Endodermal cell (in vitro differentiated cells): Measurements from ENCODE around the gene LTF. TPM values are rescaled to one million over a fixed set of nuclear protein-coding genes. Genes with fewer than 3 reads are reported as not detected.

Source experiments
- DNase-seq: peaks from one replicate; pipeline ENCODE4 v3.0.0-alpha.2; 2017
- H3K27ac ChIP-seq: 2 replicates; pipeline ENCODE4 v1.5.1; 2013; ENCODE audit warnings: mild to moderate bottlenecking, low read depth, low read length, moderate library complexity
- H3K27me3 ChIP-seq: 2 replicates; pipeline ENCODE4 v1.6.1; 2013; ENCODE audit warnings: mild to moderate bottlenecking, low read length, moderate library complexity; ENCODE audit not compliant: insufficient read depth, control insufficient read depth, poor library complexity, severe bottlenecking
- H3K36me3 ChIP-seq: 2 replicates; pipeline ENCODE4 v1.7.0; 2013; ENCODE audit warnings: mild to moderate bottlenecking, low read length, moderate library complexity; ENCODE audit not compliant: control insufficient read depth, insufficient read depth
- H3K4me1 ChIP-seq: one replicate; pipeline ENCODE4 v1.7.0; 2013; ENCODE audit warnings: low read length; ENCODE audit not compliant: control insufficient read depth, insufficient read depth
- H3K4me3 ChIP-seq: 2 replicates; pipeline ENCODE4 v1.5.1; 2013; ENCODE audit warnings: mild to moderate bottlenecking, low read length, moderate library complexity
- H3K9ac ChIP-seq: 2 replicates; pipeline ENCODE4 v1.6.1; 2013; ENCODE audit warnings: mild to moderate bottlenecking, low read length, moderate library complexity; ENCODE audit not compliant: poor library complexity, severe bottlenecking; ENCODE audit errors: extremely low read depth
- H3K9me3 ChIP-seq: 2 replicates; pipeline ENCODE4 v1.6.1; 2013; ENCODE audit warnings: mild to moderate bottlenecking, low read length, moderate library complexity; ENCODE audit not compliant: control insufficient read depth
- H3K27ac Mint-ChIP-seq: 2 replicates; pipeline ENCODE4 v1.8.0; 2020; ENCODE audit warnings: mixed read lengths
- H3K27me3 Mint-ChIP-seq: 2 replicates; pipeline ENCODE4 v1.8.0; 2021; ENCODE audit warnings: mild to moderate bottlenecking, mixed read lengths; ENCODE audit not compliant: insufficient read depth
- H3K36me3 Mint-ChIP-seq: 2 replicates; pipeline ENCODE4 v1.8.0; 2020; ENCODE audit warnings: low read depth, mixed read lengths
- H3K4me1 Mint-ChIP-seq: 2 replicates; pipeline ENCODE4 v1.8.0; 2020; ENCODE audit warnings: mixed read lengths
- H3K4me3 Mint-ChIP-seq: 2 replicates; pipeline ENCODE4 v1.8.0; 2020; ENCODE audit warnings: mild to moderate bottlenecking, moderate library complexity, mixed read lengths
- H3K9me3 Mint-ChIP-seq: 2 replicates; pipeline ENCODE4 v1.8.0; 2020; ENCODE audit warnings: mild to moderate bottlenecking, mixed read lengths
- CTCF ChIP-seq: fragments of 200-600 bp; sonication (generic); conservative IDR thresholded peaks from 2 replicates; pipeline ENCODE4 v1.5.0; 2021; ENCODE audit warnings: antibody characterized with exemption, mild to moderate bottlenecking
- WGBS, 2 experiments: methylation state at CpG; one replicate each; pipeline versions ENCODE4 v1.1.5 to v1.1.7; 2013; ENCODE audit warnings: missing lambda C conversion rate in 2 of 2, mixed read lengths in 1 of 2; ENCODE audit not compliant: insufficient coverage in 1 of 2, insufficient read length in 1 of 2; 5-methylcytosine and 5-hydroxymethylcytosine counted together
- total RNA-seq, 2 donors: library from RNA; stranded (reverse); fragmentation: NEBNext Ultra II Directional in 1 of 2; extraction: Animal tissue kit (Norgen Biotek cat#: 25700) in 1 of 2; gene quantifications; 2 replicates in 1 of 2; 3 replicates in 1 of 2; pipeline ENCODE4 v1.2.1, GENCODE V29; 2021

Gene LTF
- total RNA-seq, 2 donors from 2014 or later = 0.24 to 0.31 TPM

GRCh38 chr3:46409739-46410489 lies 54.8 kb downstream of the LTF start:
- Histone ChIP-seq H3K9me3 (no peaks in the 10 kb centered on the region), H3K4me3 (no peak overlapping the region), H3K4me1 (no peaks in the 10 kb centered on the region), H3K27ac (no peak overlapping the region), H3K36me3 (no peaks in the 10 kb centered on the region), H3K27me3 (no peaks in the 10 kb centered on the region), H3K9ac (no peak overlapping the region)
- H3K36me3 Mint-ChIP-seq = no peaks in the 10 kb centered on the region
- H3K4me3 Mint-ChIP-seq = no peak overlapping the region
- no peak for TF ChIP-seq CTCF
- no peak for DNase-seq
- WGBS, 2 experiments = 84 to 91% methylated on average over 7 to 9 of the region's 9 CpGs
- no peaks in the 10 kb centered on the region for H3K9me3 Mint-ChIP-seq
- H3K27me3 Mint-ChIP-seq = no peaks in the 10 kb centered on the region
- no peak overlapping the region for H3K27ac Mint-ChIP-seq
- H3K4me1 Mint-ChIP-seq = peaks cover 2% of the 10 kb centered on the region

DNA sequence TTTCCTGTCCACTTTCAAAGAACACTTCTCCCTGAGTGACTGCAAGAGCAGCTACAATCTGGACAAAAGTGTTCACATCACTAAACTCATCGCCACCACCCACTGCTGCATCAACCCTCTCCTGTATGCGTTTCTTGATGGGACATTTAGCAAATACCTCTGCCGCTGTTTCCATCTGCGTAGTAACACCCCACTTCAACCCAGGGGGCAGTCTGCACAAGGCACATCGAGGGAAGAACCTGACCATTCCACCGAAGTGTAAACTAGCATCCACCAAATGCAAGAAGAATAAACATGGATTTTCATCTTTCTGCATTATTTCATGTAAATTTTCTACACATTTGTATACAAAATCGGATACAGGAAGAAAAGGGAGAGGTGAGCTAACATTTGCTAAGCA lies 55.9 kb downstream of the LTF start:
- Histone ChIP-seq H3K27ac (no peak overlapping the region), H3K27me3 (no peaks in the 10 kb centered on the region), H3K36me3 (no peaks in the 10 kb centered on the region), H3K4me1 (no peaks in the 10 kb centered on the region), H3K4me3 (no peak overlapping the region), H3K9me3 (no peaks in the 10 kb centered on the region), H3K9ac (no peak overlapping the region)
- Mint-ChIP-seq H3K27ac (no peak overlapping the region), H3K4me3 (no peak overlapping the region), H3K36me3 (no peaks in the 10 kb centered on the region), H3K9me3 (no peaks in the 10 kb centered on the region), H3K4me1 (peaks cover 2% of the 10 kb centered on the region), H3K27me3 (no peaks in the 10 kb centered on the region)
- TF ChIP-seq CTCF = peak; percentile 57
- WGBS, 2 experiments = 87 to 90% methylated on average over 7 of the region's 7 CpGs
- no peak for DNase-seq

DNA sequence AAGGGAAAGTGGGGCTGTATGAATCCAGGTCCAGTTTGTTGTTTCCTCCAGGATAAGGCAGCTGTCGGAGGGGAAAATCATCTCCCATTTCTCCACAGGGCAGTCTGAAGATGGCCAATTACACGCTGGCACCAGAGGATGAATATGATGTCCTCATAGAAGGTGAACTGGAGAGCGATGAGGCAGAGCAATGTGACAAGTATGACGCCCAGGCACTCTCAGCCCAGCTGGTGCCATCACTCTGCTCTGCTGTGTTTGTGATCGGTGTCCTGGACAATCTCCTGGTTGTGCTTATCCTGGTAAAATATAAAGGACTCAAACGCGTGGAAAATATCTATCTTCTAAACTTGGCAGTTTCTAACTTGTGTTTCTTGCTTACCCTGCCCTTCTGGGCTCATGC lies 56.7 kb downstream of the LTF start:
- H3K9ac ChIP-seq = no peak overlapping the region
- H3K27ac ChIP-seq = no peak overlapping the region
- Mint-ChIP-seq H3K4me1 (peaks cover 2% of the 10 kb centered on the region), H3K4me3 (no peak overlapping the region), H3K27me3 (no peaks in the 10 kb centered on the region), H3K9me3 (peaks cover 2% of the 10 kb centered on the region), H3K36me3 (no peaks in the 10 kb centered on the region), H3K27ac (no peak overlapping the region)
- TF ChIP-seq CTCF = no peak
- H3K27me3 ChIP-seq = no peaks in the 10 kb centered on the region
- H3K36me3 ChIP-seq = no peaks in the 10 kb centered on the region
- DNase-seq = no peak
- H3K9me3 ChIP-seq = peaks cover 1% of the 10 kb centered on the region
- WGBS, 2 experiments = 90 to 91% methylated on average over 6 to 7 of the region's 7 CpGs
- H3K4me1 ChIP-seq = no peaks in the 10 kb centered on the region
- no peak overlapping the region for H3K4me3 ChIP-seq
